Left ventricle myocardium superior (tissue), 1 donor: ENCODE measurements around the gene RAET1E. TPM values are rescaled to one million over a fixed set of nuclear protein-coding genes. Genes with fewer than 3 reads are reported as not detected.
"Not testable (repeated sequence)": the region's sequence is repeated elsewhere in the genome, so short reads cannot be mapped to it uniquely, and the experiment has no call there.

ENCODE experiments used
- ATAC-seq: fragments of 200-7000 bp; cut with Tn5 transposase; one replicate; pipeline ENCODE4 v1.9.1; 2020; ENCODE audit warnings: mild to moderate bottlenecking, moderate library complexity
- DNase-seq: peaks from one replicate; pipeline ENCODE4 v3.0.0-alpha.2; 2020
- intact Hi-C: fragments of 100-400 bp; cut with micrococcal nuclease; formaldehyde crosslinking; loops from one replicate; pipeline ENCODE4 v1.11.0; 2022
- total RNA-seq: library from RNA; stranded (reverse); fragmentation: NEBNext Ultra II Directional; extraction: Animal tissue kit (Norgen Biotek cat#: 25700); gene quantifications from one replicate; pipeline ENCODE4 v1.2.1, GENCODE V29; 2021
- donor health status: DM: no; HTN: yes; CAD: no; lungs with severe emphysema.

The RAET1E gene
- total RNA-seq, 1 donor from 2014 or later, result 0.79 TPM

DNA sequence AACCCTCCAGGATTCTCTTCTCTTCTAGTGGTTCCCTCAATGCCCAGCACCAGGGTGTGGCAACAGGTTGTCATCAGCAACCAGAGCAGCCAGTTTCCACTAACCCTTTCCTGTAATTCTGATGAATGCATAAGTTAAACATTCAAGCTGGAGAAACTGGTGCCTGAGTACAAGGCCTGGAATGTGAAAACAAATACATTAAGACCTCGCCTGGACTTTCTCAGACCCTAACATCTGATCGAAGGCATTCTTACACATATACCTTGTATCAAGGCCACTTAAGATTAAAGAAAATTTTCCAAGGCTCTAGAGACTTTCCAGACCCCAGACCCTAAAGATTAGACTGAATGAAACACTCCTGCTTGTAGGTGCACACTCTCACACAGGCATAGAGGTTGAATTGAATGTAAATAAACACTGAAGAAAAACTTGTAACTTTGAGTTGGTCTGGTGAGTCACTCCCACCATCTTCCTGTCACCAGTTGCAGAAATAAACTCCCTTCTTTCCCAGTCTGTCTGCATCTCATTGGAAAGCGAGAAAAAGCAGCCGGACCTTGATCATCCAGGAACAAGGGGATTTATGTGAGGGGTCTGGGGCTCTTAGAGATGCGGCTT lies 42.8 kb downstream of the RAET1E start:
- ATAC-seq (no peak), DNase-seq (no peak)
- intact Hi-C loops, result no loop called here

DNA sequence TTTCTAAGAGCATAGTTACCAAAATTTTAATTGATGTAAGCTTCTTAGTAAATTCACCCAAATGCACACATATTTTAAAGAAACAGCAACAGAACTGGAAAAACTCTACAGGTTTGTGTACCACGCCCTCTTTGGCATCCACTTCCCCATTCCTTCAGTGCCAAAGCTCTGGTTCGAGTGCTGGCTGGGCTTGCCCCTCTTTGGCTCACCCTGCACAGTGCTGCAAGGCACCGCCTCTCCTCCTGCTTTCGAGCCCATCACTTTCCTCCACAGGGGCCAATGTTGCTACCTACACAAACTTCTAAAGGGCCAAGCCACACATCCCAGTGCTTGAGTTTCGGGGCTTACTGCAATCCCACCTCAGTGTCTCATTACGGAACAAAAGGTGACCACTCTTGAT lies 43.4 kb downstream of the RAET1E start:
- no peak for DNase-seq
- no peak for ATAC-seq
- intact Hi-C loops, result no loop called here

DNA sequence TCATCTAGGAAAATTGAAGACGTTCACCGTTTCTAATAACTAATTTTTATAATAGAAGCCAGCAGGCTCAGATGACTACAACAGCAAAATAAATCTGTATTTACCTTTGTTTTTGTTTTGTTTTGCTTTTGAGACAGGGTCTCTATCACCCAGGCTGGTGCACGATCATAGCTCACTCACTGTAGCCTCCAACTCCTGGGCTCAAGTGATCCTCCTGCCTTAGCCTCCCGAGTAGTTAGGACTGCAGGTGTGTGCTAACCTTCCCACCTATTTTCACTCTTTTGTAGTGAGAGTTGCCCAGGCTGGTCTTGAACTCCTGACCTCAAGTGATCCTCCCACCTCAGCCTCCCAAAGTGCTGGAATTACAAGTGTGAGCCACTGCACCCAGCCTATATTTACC lies 43.9 kb downstream of the RAET1E start:
- DNase-seq, intact Hi-C loops, ATAC-seq: not testable (repeated sequence)

DNA sequence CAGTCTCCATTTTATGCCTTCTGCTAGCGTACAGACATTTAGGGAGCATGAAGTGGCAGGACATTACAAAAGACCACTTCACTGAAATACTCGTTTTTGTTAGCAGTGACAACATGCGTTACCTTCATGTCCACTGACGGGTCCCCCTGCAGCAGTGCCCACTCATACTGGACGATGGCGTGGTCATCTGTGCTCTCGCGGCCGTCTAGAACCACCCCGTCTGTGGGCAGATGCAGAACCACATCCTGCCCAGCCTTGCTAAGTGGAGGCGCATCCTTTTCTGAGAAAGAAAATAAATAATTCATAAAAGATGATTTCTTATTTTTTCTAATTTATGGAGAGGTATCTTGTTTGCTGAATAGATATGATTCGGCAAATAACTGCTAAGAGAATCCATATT lies 45.0 kb downstream of the RAET1E start:
- no peak for ATAC-seq
- no peak for DNase-seq
- intact Hi-C loops, result no loop called here

DNA sequence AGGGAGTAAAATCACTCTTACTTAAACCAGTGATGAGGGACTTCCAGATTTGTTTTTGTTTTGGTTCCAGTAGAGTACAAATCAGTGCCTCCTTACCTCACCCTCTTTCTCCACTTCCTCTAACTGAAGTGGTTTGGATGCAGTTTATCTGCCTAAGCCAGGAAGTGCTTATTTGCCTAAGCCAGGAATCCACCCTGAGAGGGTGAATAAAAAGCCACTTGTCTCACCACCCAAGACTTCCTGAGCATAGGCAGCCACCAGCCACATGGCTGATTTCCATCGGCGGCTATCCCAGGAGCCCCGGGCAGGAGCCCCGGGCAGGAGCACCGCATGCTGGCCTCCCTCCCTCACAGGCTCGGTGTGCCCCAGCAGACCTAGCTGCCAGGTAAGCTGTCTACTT lies 45.7 kb downstream of the RAET1E start:
- ATAC-seq, result peak; percentile 84
- intact Hi-C loops, result no loop called here
- no peak for DNase-seq

DNA sequence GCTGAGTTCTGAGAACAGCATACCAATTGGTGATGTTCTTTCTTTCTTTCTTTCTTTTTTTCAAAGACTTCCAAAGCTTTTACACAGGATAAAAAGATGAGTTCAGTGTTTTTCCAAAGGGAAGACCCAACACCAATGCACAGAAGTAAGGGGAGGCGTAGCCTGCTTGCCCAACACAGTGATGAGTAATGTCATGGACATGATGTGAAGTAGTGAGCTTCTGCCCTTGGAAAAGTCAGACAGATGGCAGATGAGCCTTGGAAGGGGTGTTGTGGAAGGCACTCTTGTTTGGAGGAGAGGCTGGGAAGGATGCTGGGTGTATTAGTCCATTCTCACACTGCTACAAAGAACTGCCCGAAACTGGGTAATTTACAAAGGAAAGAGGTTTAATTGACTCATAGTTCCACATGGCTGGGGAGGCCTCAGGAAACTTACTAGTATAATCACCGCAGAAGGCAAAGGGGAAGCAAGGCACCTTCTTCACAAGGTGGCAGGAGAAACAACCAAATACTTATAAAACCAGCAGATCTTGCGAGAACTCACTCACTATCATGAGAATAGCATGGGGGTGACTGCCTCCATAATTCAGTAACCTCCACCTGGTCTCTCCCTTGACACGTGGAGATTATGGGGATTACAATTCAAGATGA lies 46.3 kb downstream of the RAET1E start:
- intact Hi-C loops, result no loop called here
- ATAC-seq, result no peak

DNA sequence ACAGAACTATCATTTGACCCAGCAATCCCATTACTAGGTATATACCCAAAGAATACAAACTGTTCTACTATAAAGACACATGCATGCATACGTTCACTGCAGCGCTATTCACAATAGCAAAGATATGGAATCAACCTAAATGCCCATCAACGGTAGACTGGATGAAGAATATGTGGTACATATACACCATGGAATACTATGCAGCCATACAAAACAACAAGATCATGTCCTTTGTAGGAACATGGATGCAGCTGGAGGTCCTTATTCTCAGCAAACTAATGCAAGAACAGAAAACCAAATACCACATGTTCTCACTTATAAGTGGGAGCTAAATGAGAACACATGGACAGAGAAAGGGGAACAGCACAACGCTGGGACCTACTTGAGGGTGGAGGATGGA lies 49.6 kb downstream of the RAET1E start:
- intact Hi-C loops, DNase-seq, ATAC-seq: not testable (repeated sequence)

More for the DNA sequence above, 46.3 kb downstream of the RAET1E start:
- DNase-seq, result no peak

Other genes starting within 250 kb of the RAET1E start
- 9.5 TPM for gene KATNA1, start 249.4 kb downstream of the RAET1E start, total RNA-seq
- 12.2 TPM for gene LATS1, start 180.0 kb downstream of the RAET1E start, total RNA-seq
- 30.1 TPM for gene NUP43, start 151.6 kb downstream of the RAET1E start, total RNA-seq
- gene PCMT1, start 148.4 kb downstream of the RAET1E start, total RNA-seq, result 171 TPM
- gene LRP11, start 33.8 kb downstream of the RAET1E start, total RNA-seq, result 21.5 TPM
- gene RAET1G, start 25.0 kb upstream of the RAET1E start, total RNA-seq, result 0.32 TPM
- gene ULBP2, start 43.9 kb upstream of the RAET1E start, total RNA-seq, result 0.84 TPM
- 0.17 TPM for gene ULBP1, start 65.8 kb upstream of the RAET1E start, total RNA-seq
- gene RAET1L, start 127.4 kb upstream of the RAET1E start, total RNA-seq, result not detected
- gene ULBP3, start 171.0 kb upstream of the RAET1E start, total RNA-seq, result 1.1 TPM
- gene PPP1R14C, start 244.9 kb upstream of the RAET1E start, total RNA-seq, result 123 TPM